Stimulated activated CD4-positive, alpha-beta T cell treated with anti-CD3 and anti-CD28 coated beads, Interleukin-12 subunit alpha, Interleukin-12 subunit beta, amount 100 ng/mL, for 4 hours (primary cell): ENCODE measurements around the gene TTPAL.

Source experiments
- DNase-seq: peaks from one replicate; pipeline ENCODE4 v3.0.0-alpha.2; 2020

The TTPAL gene

DNA sequence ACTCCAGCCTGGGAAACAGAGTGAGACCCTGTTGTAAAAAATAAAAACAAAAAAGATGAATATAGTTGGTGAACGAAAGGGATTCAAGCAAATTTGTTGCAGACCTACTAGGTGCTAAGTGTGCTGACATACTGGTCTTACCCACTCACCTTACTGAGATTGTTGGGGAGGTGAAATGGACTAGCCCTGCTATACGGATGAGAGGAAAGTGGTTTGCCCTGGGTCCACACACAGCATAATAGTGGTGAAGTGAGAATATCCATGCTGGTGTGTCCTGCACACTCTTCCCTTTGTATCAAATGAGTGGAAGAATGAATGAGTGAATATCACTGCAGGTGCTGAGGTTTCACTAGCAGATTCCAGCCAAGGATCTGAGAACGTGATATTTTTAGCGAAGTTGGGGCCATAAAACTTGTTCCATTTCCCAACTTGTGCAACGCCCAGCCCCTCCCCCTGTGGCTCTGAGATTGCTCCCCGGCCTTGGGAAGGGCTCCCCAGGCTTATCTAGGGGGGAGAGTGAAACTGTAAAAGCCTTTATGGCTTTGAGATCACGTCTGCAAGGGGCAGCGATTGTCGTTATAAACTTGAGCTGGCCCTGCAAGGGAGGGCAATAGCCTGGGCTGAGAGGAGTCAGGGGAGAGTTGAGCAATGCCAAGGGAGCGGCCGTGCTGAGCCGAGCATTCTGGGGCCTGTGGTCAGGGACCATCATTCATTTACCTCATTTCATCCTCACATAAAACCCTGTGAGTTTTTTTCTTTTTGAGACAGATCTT is 33.2 kb upstream of the TTPAL start:
- DNase-seq, result no peak

DNA sequence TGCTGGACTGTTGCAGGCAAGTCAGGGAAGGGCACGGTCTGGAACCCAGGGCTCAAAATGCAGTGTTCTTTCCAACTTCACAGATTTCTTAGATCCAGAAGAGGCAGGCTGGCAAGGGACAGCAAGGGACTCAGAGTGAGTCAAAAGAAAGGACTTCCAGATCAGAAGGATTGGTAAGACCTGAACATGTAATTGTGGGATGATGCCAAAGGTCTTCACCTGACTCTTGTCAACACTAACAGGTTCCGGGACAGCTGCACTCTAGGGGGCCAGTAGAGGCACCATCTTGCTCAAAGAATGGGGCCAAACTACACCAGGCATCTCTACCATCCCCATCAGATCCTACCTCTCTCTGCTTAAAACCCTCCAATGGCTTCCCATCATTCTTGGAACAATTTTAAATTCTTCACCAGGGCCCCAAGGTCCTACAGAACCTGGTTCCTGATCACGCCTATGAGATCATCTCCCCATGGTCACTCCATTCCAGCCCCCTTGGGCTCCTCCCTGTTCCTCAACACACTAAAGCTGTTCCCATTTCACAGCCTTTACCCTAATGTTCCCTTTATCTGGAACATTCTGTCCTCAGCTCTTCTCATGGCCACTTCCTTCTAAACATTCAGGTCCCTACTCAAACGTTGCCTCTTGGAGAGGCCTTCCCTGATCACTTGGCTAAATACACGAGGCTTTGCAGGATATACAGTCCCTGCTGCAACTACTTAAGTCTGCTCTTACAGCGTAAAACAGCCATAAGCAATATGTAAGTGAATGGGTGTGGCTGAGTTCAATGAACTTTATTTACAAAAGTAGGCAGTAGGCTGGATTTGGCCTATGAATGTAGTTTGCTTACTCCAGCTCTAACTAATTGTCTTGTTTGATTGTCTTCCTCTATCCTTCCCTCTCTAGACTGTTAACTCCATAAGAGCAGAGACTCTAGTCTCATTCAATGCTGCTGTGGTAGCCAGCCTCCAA is 29.6 kb upstream of the TTPAL start:
- no peak for DNase-seq

DNA sequence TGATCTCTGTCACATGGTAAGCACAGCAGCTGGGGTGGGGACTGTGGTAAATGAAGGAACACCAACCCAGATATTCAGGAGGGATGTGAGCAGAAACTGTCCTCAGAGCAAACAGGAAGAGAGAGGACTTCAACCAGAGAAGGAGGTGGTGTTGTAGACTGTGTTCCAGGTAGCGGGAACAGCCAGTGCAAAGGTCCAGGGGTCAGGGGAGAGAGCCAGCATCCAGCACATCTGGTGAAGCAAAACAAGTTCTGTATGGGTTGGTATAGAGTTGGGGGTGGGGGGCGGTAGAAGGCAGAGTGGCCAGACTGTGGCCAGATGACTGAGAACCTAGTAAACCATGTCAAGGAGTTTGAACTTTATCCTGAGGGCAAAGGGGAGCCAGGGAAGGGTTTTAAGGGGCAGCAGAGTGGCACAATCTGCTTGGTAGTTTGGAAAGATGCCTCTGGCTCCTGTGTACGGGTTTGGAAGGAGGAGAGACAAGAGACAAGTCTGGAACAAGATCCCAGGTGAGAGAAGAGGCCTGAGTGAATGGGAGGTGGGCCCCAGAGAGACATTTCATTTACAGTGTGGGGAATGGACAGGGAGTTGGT is 27.8 kb upstream of the TTPAL start:
- no peak for DNase-seq

GRCh38 chr20:44448753-44449546 is 26.7 kb upstream of the TTPAL start:
- DNase-seq, result no peak

GRCh38 chr20:44449864-44450263 is 25.8 kb upstream of the TTPAL start:
- no peak for DNase-seq

DNA sequence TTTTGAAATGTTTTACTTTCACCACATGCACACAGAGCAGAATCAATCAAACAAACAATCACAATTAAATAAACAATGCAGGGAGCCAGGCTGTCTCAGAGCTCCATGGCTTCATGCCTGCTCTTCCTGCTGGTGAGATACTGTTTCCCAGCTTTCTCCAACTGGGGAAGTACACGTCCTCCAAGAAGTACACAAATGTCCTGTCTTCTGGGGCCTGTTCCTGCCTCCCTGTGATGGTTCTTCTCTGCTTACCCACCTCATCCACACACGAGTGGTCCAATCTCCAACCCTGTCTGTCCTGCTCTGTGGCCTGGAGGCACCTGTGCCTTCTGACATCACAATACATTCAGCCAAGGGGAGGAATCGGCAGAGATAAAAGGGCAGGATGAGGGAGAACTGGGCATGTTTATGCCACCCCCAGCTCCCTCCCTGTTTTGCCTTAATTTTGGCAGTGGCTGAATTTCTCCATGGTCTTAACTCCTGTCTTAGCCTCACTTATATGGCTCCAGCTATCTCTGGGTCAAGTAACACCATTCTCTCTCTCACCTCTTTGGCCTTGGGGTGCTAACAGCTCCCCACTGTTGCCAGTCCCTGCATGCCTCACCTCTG is 25.3 kb upstream of the TTPAL start:
- no peak for DNase-seq

GRCh38 chr20:44450903-44451450 is 24.7 kb upstream of the TTPAL start:
- no peak for DNase-seq

- DNase-seq, result no peak
Measured at GRCh38 chr20:44454306-44454963, 21.2 kb upstream of the TTPAL start.

DNA sequence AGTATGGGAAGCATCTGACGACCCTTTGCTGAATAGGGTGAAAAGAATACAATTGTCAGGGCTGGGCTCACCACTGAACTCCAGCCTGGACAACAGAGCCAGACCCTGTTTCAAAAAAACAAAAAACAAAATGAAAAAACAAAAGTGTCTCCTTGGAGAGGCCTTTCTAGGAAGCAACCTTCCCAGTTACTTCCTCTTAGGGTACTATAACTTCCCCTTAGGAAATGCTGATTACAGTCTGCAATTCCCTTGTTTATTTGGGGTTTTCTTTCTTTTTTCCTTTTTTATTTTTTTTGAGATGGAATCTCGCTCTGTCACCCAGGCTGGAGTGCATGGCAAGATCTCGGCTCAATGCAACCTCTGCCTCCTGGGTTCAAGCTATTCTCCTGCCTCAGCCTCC is 20.5 kb upstream of the TTPAL start:
- no peak for DNase-seq

GRCh38 chr20:44456611-44457010 is 19.1 kb upstream of the TTPAL start:
- DNase-seq, result no peak

DNA sequence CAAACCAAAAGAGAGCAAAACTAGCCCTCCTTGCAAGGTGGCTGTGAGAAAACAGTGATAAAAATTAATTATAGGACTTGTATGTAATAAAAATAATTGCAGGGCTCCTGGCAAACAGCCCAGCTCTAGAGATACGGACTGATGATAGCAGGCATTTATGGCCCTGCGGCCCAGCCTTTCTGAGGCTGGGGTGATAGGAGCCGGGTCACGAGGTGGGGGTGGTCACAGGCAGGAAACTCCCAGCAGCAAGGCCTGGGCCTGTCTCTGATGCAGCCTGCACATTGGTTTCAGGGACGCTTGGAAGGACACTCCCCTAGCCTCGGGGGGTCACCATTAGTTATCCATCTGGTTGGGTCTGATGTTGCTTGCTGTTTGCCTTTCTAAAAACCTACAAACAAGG is 18.7 kb upstream of the TTPAL start:
- no peak for DNase-seq

DNA sequence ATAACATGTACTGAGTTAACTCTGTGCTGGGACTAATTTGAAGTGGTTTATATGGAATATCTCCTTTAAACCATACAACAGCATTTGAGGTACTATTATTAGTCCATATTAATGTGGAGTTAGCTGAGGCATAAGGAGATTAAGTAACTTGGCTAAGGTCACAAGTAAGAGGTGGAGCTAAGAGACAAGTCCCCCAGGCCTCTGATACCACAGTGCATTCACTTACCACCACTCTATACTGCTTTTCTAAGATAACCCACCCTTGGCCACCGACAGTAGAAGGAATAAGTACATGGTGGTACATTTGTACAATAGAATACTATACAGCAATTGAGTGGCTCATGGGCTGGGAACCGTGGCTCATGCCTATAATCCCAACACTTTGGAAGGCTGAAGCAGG is 16.4 kb upstream of the TTPAL start:
- no peak for DNase-seq

- DNase-seq, result no peak
Measured at GRCh38 chr20:44460795-44461141, 14.9 kb upstream of the TTPAL start.

GRCh38 chr20:44461142-44461802 is 14.4 kb upstream of the TTPAL start:
- no peak for DNase-seq

DNA sequence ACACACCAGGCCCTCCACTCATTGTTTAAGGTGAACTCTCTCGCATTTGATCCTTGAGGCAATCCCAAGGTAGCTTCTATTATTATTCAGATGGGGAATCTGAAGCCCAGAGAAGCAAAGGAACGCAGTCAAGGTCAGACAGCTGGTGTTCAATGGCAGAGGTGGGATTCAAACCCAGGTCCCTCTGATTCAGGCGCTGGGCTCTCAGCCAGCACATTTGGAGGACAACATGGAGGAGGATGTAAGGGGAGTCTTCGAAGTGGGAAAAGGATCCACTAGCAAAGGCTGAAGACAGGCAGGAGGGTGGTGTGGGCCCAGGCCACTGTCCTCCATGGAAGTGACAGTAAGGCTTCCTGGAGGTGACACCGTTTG is 13.9 kb upstream of the TTPAL start:
- DNase-seq, result no peak

GRCh38 chr20:44463466-44463865 is 12.2 kb upstream of the TTPAL start:
- no peak for DNase-seq

DNA sequence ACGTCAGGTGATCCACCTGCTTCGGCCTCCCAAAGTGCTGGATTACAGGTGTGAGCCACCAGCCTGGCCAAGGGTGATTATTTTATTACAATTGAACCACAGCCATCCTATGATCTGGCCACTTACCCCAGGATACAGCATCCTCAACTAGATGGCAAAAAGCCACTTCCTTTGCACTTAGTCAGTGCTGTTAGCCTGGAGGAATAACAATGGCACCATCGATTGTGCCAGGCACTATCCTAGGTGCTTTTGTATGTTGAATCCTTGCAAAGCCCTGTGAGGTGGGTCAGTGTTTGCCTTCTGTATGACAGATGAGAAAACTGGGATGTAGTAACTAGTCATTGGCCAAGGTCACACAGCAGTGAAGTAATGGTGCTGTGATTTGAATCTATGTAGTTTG is 11.2 kb upstream of the TTPAL start:
- DNase-seq, result no peak

- no peak for DNase-seq
Measured at GRCh38 chr20:44465001-44465560, 10.6 kb upstream of the TTPAL start.

- no peak for DNase-seq
Measured at GRCh38 chr20:44467289-44467883, 8.3 kb upstream of the TTPAL start.

DNA sequence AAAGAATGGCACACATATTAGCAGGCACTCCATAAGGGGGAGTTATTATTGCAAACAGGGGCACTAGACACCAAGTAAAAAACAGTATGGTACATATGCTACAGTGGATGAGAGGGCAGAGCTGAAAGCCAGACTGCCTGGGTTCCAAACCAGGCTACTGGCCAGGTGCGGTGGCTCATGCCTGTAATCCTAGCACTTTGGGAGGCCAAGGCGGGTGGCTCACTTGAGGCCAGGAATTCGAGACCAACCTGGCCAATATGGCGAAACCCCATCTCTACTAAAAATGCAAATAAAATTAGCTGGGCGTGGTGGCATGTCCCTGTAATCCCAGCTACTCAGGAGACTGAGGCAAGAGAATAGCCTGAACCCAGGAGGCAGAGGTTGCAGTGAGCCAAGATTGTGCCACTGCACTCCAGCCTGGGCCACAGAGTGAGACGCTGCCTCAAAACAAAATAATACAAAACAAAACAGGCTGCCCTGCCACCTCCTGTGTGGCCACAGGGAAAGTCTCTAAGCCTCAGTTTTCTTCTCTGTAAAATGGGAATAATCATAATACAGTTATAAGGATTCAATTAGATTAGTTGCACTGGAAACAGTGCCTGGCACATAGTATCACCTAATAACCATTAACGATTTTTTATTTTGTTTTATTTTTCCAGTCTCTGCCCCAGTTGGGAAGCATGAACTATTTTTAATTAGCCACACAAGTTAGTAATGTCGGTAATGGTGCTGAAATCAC is 7.5 kb upstream of the TTPAL start:
- no peak for DNase-seq
